GM19463 (cell line): ENCODE data around the gene PDE7B.

Experiments used
- ATAC-seq: cut with Tn5 transposase; IDR thresholded peaks from one replicate; pipeline ENCODE4 v1.9.1; 2021; ENCODE audit warnings: mild to moderate bottlenecking, moderate library complexity; ENCODE audit not compliant: unreplicated experiment

The PDE7B gene

DNA sequence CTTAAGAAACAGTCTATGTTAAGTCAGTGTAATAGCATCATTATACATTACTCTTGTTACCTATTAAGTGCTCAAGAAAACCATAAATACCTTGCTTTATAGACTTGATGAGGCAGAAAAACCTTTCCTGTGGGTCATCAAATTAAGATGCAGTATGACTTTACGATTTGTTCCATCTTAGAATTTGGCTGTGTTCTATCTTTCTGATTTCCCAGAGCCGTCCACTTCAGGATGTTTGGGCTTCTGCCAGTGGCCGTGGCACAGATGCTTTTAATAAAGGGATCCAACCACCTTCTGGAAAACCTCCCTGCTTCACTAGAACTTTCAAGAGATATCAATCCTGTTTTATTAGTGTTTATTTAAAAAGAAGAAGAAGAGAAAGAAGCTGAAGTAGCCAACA, 71.2 kb downstream of the PDE7B start:
- ATAC-seq: no peak

DNA sequence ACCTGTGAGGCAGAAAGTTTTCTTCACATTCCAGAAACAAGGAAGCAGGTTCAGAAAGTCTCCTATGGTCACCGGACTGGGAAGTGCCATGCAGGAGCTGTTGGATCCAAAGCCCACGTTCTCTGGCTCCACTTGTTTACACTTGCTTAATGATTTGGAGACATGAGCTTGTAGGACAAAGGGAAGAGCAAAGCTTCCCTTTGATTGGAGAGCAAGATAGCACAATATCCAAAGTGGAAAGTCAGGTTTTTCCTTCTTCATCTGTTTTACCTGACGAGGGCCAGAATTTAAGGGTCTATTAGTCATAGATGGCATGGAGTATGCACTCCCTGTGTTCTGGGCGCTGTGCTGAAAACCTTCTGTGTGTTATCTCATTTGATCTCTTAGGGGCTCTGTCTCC, 81.2 kb downstream of the PDE7B start:
- ATAC-seq: no peak

DNA sequence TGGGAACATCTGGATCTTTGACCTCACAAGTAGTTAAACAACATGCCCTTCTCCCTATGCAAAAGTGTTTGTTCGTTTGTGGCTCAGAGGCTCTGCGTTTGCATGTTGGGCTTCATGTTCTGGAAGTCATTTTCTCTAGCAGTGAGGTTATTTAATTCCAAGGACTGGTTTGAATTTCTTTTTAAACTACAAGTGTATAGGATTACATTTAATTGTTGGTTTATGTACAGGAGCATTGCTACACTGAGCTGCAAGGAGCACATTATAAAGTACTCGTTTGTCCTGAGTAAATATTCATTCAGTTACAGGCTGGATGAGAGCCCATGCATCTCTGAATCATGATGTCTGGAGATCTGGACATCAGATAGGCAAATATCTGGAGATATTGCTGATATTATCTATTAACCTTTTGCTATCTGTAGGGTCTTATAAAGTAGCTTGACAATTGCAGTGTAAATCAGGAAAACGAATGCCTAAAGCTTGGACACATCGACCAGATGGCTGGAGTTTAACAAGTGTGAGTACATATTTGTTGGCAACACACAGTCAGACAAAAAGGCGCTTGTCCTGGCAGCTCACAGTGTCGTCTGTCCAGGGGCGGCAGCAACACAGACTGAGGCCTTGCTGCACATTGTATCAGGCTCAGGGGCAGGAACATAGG, 84.6 kb downstream of the PDE7B start:
- ATAC-seq: no peak

DNA sequence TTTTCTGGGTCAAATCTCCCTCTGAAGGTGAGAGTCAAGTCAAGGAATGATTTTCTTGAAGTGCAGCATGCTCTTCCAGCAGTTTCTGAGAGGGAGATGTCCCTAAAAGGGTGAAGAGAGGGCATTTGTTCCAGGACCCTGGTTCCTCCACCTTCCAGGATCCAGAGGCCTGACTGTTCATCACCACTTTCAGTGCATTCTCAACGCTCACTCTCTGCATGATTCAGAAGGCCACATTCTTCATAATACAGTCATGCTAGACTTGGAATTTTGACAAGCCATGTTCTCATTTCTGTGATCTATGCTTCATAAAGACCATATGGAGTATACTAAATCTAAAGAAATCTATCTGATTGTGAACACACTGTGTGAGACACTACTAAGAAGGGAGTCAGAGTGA, 85.1 kb downstream of the PDE7B start:
- ATAC-seq: no peak

DNA sequence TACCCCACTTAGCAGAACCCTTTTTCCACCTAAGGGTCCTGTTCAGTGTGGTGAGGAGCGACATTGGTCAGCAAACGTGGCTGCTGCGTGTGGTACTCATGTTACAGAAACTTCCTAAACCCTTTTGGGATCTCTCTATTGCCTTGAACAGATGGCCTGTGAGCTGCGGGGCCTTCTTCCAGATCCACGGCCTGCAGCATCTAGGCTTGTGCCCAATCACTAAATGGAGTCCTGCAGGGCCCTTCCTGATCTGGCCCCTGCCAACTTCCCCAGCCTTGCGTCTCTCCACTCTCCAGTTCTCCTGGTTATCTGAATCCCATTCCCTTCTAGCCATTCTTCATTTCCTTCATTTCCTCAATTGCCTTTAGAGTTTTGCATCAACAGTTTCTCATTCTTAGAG, 85.6 kb downstream of the PDE7B start:
- no peak for ATAC-seq

DNA sequence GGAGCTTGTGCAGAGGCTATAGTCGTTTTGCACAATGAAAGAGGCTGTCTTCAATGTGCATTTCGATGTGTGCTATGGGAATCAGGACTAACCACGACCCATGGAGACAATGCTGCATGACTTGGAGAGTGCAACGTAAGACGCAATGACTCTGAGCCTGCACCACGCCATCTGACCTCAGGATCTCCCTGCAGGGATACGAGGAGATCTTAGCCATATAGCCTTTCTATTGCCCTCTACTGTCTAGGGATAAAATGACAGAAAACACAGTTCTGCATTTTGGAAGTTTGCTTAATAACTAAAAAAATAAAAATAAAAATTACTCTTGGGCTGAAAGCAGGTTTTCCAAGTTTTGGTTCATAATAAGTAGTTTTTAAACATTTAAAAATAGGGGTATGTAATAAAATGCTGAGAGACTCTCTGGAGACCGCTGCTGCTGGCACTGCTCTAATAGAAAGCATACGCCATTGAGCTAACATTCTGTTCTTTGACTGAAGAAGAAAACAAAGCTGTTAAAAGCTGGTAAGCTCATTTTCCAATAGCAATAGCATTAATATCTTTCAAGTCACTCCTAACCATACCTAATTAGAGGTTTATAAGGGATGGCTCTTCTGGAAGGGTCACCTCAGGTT, 87.2 kb downstream of the PDE7B start:
- no peak for ATAC-seq

DNA sequence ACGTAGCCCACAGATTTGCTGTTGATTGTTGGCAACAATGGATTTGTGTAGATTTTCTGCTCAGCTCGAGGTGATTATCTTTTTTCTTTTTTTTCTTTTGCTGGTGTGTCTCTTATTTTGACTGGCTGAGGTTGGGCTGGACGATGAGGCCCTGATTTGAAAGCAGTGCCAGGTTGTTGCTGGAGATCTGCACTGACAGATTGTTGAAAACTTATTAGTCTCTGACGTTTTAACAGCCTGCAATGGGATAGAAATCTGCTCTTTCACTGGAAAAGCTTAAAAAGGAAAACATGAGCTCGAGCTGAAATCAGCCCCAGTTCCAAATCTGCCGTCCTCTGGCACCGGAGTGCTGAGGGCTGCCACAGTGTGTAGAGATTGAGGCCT, 87.7 kb downstream of the PDE7B start:
- ATAC-seq: no peak

DNA sequence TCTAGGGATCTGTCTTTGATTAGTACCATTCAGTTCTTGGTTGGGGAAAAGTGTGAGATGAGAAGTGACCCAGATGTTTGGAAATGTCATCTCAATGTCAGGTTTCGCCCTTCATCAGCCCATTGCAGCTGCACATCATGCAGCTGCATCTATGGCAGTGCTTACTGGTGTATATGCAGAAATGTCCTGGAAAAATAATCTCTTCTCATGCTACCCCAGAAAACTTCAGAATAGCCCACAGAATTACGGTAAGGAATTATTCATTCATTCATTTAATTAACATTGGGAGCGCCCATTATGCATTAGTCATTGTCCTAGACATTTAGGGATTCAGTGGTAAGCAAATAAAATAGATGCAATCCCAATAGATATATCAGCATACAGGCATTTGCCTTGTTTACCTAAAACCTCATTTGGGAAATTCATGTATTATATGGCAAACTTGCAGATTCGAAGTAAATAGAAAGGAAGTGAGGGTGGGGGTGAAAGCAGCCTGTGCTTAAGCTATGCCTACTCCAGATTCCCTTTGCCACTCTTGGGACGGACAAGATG, 89.2 kb downstream of the PDE7B start:
- no peak for ATAC-seq

DNA sequence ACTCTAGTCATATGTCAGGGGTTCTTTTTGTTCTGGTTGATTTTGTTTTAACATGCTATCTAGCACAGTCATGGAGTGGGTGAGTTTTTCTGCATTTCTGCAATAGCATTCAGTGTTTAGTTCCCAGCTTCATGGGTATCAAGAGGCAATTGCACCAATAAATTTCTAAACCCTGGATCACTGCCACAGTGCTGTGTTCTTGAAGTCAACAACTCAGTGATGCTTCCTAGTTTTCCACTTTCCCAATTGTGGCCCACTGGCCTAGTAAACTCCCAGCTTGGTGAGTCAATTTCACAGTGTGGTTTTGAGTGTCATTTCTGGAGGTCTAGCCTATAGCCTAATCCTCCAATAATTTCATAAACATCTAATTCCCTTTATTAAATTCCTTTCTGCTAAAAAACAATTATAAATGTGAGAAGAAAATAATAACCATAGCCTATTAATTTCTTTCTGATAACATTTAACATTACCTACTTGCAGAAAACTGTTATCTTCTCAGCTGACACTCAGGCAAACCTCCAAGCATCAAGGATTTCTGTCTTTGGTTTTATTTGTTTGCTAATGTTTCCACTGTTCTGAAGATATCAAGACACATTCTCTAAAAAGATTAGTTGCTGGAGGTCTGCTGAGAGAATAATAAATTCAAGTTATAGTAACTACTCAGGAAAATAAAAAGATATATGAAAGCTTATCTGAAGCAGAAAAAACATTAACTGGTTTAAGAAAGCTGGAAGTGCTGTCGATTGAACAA, 89.9 kb downstream of the PDE7B start:
- ATAC-seq: no peak

DNA sequence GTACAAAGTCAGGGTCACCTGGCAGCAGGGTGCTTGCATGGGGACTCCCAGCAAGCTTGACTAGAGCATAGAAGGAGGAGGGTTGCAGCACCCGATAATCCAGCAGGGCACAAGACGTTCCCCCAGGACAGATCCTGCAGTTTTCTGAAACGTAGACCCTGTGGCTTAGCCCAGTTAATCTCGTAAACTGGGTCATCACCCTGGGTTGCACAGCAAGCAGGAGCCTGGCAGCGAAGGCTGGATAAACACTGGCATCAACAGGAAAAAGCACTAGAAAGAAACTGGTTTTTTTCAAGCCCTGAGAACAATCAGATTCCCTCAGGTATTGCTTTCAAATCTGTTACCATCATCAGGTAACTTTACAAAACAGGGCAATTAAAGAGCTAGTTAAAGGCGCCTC, 92.6 kb downstream of the PDE7B start:
- no peak for ATAC-seq

DNA sequence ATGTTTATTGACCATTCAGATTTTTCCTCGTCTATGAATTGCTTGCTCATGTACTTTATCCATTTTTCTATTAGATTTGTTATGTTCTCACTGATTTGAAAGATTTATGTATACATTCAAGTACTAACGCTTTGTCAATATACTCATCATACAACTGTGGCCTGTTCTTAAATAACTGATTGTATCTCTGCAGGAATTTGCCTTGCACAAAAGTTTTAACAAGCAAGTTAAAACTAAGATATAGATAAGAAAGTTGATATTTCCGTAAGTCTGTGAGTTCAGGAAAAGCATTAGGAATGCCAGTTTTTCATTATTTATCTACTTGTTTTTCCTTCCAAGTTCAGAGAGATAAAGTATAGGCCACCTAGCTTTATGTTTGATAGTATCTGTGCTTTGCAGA, 95.2 kb downstream of the PDE7B start:
- ATAC-seq: no peak

DNA sequence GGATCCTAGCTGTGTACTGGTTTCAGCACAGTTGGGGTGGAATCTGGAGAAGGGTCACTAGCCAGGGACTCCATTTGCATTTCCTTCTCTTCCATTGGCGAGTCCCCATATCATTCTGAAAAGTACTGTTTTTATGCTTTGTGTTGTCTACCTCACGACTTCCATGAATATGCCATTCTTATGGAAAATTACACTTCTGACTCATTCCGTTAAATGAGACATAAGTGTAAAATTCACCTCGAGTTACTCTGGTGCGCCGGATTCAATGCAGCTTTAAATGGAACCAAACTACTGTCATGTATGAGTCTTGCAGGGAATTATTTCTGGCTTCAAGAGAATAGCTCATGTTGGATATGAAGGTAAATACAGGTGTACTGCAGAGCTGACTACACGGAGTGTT, 99.2 kb downstream of the PDE7B start:
- ATAC-seq: no peak

DNA sequence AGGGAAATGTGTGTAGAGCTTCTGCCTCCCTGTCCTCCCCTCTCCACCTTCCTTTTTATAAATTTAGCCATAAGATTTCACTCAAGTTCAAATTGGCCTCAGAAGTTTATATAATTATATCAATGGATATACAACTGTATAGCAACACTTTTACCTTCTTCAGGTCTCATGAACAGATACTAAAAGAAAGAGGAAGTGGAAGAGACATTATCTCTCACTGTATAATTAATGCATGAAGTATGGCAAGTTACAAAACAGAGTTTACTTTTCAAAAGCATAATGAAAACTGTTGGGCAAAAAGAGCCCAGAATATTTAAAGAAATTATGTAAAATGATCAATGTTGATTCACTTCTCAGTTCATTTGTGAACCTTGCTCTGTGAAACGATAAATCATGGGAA, 99.7 kb downstream of the PDE7B start:
- no peak for ATAC-seq

DNA sequence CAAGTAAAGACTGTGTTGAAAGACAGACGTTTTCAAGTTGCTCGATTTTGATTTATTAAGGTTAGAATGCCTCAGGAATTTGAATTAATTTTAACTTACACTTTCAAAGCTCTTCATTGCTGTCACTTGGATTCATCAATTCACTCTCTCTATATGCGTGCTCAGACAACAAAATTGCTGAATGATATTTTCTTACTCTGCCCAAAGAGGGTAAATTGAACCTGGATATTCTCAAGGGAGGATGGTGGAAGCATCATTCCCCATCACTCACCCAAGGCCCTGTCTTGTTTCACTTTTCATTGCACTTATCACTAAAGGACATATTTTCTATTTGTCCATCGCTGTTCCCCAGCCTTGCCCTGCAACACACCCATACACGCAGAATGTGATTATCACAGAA, 102.3 kb downstream of the PDE7B start:
- ATAC-seq: no peak

DNA sequence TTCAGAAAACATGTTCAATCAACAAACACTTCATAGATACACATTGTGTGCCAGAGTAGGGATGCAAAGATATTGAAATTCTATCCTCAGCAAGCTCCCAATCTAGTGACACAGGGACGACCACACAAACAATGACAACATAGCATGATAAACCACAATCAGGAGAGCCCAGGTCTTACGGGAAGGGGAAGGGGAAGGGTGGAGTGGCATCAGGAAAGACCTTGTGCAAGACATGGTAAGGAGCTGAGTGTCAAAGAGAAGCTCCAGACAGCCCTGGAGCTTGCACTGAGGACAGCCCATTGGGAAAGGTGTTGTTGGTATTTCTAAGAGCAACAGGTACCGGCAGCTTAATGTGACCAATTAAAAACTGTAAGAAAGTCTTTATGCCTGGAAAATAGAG, 103.6 kb downstream of the PDE7B start:
- ATAC-seq: no peak

DNA sequence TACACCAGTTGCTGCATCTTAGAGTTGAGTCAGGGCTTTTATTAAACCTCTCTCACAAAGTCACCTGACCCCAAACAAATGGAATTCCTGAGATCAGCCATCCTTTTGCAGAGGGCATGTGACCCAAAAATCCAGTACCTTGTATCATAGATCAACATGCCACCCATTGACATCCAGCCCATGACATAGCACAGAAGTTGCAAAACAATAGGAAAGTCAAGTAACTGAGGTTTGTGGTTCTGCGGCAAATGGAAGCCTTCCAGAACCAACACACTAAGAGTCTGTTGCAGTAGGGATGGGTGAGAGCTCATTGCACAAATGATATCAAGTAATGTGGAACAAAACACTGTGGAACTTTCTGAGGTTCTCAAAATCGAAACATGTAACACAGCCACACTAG, 111.2 kb downstream of the PDE7B start:
- ATAC-seq: no peak

DNA sequence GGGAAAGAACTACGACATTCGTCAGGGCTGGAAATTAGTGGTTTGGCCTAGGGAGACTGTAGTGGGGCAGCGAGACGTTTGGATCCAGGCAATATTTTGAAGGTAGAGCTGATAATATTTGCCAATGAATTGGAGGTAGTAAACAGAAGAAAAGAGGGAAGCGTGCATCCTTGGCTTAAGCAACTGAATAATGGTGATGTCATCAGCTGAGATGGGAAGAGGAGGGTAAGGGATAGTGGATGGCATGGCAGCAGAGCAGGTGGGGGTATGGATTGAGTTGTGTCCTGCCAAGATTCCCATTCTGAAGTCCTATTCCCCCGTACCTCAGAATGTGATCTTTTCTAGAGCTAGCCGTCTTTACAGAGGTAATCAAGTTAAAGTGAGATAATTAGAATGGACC, 119.2 kb downstream of the PDE7B start:
- ATAC-seq: no peak

DNA sequence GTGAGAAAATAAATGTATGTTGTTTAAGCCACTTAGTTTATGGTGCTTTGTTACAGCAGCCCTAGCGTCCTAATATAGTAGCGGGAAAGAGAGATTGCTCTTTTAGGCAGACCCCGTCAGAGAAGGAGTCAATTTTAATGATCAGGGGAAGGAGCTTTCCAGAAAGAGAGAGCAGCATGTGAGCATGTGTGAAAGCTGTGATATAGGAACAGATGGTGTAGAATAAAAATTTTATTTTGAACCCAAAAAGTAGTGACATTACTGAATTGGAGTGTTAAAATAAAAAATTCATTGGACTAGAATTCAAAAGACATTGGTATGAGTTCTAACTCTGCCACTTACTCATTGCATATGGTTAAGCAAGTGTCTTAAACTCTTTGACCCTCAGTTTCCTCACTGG, 119.8 kb downstream of the PDE7B start:
- ATAC-seq: no peak

DNA sequence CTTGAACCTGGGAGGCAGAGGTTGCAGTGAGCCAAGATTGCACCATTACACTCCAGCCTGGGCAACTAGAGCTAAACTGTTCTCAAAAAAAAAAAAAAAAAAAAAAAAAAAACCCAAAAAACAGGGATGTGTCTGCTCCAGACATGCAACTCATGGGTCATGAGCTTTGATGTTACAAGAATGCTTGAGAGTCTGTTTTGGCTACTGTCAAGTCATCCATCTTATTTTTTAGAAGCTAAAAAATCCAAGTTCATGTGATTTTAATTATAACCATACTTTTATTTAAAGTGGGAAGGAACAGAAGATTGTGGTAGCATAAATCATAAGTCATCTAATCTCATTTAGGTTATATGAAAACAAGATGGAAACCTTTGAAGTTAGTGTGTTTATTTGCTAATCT, 120.6 kb downstream of the PDE7B start:
- no peak for ATAC-seq

DNA sequence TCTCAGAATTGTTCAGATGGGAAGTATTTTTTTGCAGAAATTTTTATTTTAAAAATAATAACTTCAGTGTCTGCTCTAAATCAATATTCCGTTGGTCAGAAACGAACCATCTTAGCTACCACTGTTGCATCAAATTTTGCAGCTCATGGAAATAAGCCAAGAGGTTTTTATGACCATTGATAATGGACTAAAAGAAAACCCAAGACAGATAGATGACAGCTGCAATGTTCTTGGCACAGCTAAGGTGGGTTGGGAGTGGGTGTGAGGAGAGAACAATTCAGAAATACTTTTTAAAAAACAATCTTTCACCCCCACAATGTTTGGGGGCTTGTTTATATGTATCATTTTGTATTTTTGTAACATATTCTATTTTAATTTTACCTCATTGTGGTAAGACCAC, 121.1 kb downstream of the PDE7B start:
- no peak for ATAC-seq

DNA sequence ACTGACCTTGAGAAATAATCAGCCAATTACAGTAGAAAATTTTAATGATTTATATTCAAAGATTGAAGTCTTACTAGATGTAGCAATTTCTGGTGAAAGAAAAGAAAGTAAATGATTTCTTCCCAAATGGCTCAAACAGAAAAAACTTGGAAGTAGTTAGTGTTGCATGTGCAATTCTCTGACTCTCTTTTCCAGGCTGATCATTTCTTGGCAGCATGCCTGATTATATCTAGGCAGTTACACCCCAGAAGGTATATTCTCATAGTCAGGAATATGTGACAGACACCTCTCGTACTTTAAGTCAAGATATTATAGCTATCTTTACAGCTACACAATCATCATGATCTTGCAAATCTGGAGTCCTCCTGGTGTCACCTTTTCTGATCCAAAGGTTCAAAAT, 122.9 kb downstream of the PDE7B start:
- no peak for ATAC-seq

DNA sequence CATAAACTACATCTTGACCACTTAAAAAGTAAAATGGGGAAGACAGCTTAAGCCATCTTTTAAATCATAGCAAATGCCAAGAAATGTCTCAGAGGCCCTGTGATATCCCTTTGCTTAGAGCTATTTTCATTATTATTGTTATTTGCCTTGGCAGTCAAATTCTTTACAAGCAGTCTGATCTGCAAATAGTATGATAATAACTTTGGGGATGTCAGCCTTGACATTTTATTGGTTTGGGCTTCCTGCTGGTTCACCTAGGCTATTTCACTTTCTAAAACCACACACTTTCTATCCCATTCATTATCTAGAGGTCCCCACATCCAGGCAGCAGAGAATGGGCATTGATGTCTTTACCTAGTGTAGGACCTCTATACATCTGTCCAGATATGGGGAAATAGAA, 125.1 kb downstream of the PDE7B start:
- no peak for ATAC-seq
